GM18873 (cell line): Measurements from ENCODE around the gene TOX3.

Experiments used
- ATAC-seq: cut with Tn5 transposase; IDR thresholded peaks from one replicate; pipeline ENCODE4 v1.9.1; 2021; ENCODE audit warnings: mild to moderate bottlenecking, moderate library complexity, moderate number of reproducible peaks; ENCODE audit not compliant: unreplicated experiment, low FRiP score

Gene TOX3

DNA sequence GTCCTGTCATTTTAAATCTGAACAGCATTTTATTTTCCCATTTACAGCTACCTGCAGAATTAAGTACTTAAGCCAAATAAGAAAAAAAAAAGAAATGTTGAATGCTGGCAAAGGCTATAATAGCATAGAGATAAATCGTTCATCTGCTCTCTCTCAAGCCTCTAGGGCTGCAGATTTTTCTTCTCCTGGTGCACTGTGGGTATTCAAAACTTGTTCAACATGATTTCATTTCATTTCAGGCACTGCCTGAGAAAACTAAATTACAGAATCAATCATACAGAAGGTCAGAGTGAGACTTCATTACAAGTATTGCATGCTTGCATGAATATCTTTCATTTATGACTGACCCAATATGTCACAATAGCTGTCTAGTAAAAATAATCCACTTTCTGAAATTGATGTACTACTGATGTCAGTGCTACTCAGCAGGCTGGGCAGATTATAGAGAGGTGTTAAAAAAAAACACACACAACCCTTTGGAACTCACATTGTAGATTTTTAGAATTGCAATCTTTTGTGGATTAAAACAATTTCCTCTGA, 86.2 kb downstream of the TOX3 start:
- no peak for ATAC-seq

DNA sequence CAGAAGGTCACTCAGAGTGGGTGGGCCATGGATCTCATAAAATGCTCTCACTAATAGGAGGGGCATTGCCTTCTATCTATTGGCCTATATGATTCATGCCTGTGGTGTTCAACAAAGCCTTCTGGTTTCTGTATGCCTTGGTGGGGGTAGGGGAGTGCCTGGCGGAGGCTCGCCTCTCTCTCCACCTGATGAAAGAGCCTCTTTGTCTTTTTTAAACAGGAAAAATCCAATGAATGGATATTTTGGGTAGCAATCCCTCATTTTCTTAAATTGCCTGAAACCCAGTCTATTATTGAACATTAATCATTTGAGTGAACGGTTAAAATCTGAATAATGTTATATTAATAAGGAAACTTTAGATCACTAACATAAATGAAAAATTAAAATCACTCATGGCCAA, 90.6 kb downstream of the TOX3 start:
- ATAC-seq: no peak

DNA sequence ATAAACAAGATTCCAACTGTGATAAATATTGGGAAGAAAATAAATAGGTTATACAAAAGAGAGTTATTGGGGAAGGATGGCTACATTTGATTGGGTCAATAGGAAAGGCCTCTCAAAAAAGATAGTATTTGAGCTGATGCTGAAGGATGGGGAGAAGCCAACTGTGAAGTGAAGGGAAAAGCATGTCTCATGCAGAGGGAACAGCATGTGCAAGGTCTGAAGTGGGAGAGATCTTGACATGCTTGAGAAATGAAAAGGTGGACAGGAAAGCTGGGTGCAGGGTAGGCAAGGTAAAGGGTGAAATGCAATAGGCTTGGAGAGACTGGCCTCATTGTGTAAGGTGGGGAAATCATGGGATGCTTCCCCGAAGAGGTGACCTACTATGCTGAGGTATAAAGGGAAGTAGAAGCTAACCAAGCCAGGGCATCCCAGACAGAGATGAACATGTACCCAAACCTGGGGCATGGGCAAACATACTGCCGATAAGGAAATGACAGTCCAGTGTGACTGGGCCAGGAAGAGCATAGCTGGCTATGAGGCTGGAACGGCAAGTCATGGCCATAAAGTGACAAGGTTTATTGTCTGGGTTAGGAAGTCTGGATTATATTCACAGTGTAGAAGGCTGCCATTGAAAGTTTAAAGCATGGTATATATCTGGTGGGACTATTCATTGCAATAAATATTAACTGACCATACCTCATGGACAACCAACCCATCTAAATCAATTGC, 91.2 kb downstream of the TOX3 start:
- ATAC-seq: no peak

DNA sequence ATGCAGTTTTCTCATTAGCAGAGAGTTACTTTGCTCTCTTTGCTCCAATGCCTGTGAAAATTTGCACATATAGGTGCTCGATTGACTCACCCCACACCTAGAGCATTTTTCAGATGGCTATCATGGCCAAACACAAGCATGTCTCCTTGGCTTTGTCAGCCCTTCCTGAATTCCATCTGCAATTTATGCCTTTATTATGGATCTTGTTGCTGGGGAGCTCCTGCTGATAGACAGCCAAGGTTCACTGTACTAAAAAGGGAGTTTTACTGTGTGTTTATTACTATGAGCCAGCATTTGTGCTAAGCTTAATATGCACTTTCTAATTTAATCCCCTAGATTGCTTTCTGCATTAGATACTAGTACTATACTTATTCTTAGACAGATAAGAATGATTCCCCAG, 93.3 kb downstream of the TOX3 start:
- no peak for ATAC-seq

DNA sequence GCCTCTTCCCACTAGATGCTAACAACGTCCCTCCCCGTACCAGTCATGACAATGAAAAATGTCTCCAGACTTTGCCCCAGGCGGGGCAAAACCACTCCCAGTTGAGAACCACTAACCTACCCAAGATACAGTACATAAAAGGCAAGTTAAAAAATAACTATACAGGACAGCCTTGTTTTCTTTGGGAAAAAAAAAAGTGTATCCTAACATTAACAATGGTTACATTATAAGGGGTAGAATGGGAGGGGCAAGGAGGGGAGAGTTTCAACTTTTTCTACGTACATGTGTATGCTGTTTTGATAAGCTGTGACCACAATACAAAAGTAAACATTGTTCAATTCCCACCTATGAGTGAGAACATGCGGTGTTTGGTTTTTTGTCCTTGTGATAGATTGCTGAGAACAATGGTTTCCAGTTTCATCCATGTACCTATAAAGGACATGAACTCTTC, 94.9 kb downstream of the TOX3 start:
- ATAC-seq: no peak

DNA sequence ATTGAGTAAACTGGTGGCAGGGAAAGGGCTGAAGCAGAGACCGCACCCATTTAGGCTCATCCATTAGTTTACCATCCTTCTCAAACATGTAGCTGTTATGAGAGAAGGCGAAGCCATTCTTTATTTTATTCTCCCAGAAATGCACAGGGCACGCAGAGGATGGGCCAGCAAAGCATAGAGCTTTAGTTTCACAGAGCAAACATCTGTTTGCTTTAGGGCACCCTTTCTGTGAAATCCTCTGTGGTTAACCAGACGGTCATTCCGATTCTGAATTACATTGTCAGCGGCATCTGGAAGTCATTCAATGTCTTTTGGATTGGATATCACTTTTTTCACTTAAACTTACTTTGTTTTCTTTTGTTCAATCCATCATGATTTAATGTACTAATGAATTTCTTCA, 96.0 kb downstream of the TOX3 start:
- ATAC-seq: no peak

DNA sequence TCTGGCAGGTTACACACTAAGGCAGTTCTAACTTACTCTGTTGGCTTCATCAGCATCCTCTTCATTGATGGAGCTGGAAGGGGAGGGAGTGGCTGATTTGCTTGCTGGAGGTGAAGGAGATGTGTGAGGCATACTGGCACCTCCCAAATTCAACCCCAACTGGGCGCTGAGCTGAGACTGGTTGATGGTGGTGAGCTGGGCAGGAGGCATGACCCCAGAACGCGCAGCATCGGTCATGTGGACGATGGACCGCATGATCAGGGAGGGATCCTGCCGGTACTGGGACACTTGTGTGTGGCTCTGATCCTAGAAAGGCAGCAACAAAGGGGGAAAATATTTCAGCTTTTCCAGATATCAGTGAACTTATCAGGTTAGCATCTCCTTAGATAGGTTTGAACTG, 96.7 kb downstream of the TOX3 start:
- ATAC-seq: no peak

- ATAC-seq: no peak
Observed at GRCh38 chr16:52446080-52446479, 100.9 kb downstream of the TOX3 start.

DNA sequence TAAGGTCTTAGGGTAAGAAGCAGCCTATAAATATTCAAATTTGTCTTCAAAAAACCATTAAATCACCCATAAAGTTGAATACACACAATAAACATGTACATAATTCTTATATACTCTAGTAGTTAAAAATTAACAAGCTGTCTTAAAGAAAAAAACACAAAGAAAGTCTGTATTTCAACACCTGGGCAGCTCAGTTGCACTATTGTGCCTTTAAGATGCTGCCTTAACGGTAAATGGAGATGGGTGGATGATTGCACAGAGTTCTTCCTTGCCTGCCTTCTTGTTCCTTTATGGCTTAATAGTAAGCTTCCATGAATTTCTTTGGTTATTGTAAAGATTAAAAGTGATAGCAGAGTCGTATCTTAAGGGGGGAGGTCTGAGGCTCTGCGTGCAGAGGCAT, 105.1 kb downstream of the TOX3 start:
- ATAC-seq: no peak

DNA sequence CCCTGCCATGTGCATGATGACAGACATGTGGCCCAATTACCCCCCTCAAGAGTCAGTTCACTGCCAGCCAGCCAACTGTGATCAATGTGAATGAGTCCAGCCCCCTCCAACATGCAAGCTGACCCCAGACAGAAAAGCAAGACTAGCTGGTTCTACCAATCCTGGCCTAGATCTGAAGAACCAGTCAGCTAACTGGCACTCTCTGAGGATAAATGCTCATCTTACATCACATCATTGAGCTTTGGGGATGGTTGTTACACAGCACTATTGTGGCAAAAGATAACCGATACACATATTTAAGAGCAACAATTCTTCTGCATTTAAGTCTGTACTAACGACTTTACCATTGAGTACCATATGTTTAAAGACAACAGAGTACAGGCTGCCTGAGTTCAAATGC, 106.7 kb downstream of the TOX3 start:
- no peak for ATAC-seq

GRCh38 chr16:52439750-52440149, 107.2 kb downstream of the TOX3 start:
- no peak for ATAC-seq

DNA sequence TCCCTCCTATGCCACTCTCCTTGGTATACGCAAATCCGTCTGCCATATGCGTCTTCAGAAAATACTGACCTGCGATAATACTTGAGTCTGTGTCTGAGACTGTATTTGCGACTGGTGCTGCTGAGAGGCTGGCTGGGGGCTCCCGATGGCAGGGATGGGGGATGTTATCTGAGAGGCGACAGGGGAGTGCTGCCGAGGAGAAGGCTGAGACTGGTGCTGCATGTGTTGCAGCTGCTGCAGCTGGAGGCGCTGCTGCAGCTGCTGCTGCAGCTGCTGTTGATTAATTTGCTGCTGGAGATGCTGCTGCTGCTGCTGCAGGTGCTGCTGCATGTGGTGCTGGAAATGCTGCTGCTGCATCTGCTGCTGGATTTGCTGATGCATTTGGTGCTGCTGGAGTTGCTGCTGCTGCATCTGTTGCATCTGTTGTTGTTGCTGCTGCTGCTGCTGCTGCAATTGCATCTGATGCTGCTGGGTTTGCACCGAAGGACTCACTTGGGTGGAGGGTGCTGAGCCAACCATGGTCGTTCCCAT, 107.7 kb downstream of the TOX3 start:
- no peak for ATAC-seq

DNA sequence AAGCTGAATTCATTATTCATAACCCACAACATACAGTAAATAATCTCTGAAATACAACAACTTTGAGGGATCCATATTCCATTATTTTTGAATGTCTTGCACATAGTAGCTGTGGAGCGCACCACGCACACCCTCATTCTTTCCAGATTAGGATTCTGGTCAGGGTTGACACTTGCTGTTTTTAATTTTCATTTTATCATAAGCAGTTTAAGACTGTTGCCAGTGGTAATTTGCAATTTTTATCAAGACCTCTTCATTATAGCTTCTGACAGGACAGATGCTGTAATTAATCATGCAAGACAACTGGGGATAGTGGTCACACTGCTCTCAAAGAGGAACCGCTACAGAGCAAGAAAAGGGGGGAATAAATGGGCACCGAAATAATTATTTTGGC, 109.7 kb downstream of the TOX3 start:
- no peak for ATAC-seq

GRCh38 chr16:52436339-52437276, 110.3 kb downstream of the TOX3 start:
- no peak for ATAC-seq

DNA sequence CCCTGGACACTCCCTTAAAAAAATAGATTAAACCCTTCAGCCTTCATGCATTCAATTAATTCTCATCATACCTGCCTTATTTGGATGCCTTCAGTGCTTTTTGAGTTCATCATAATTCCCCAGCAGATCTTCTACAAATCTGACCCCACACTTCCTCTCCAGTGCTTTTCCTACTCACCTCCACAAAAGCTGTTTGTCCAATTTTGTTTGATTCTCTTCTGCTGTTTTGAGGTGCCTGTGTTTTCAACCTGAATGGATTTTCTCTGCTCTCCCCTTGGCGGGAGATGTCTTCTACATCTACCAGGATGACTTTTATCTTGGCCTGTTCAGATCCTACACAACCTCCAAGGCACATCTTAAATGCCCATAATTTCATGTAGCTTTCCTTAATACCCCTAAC, 112.7 kb downstream of the TOX3 start:
- no peak for ATAC-seq

- no peak for ATAC-seq
Observed at GRCh38 chr16:52433643-52434042, 113.3 kb downstream of the TOX3 start.

GRCh38 chr16:52424591-52424990, 122.4 kb downstream of the TOX3 start:
- ATAC-seq: no peak

DNA sequence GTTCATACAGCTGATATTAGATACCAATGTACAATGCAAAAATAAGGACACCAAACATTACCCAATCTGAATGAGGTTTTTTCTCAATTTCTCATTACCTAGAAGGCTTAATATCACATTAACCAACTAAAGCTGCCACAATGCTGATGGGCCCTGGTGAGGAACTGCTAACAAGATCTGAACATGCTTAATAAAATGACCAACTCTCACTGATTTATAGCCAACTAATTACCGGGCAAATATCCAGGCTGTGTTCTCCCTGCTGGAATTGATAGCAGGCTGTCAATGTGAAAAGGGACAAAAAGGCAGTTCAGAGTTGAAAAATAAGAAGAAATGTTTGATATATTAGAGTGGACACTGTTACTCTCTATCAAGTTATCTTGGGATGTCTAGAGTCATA, 124.6 kb downstream of the TOX3 start:
- ATAC-seq: no peak

DNA sequence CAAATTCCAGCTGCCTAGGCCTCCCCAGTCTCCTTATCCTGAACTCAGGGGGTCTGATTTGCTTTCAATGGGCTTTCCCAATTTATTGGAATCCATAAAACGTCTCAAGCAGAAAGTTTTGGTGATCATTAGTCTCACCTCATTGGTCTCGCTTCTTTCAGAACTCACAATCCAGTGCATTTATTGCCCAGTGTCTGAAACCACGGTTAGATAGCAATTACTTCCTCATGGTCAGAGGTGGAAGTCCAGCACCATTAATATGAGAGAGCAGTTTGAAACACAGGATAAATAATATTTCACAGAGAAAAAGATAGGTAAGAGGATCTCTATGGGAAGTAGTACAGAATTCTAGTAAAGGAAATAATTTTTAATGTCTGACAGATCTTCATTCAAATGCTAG, 128.7 kb downstream of the TOX3 start:
- no peak for ATAC-seq

DNA sequence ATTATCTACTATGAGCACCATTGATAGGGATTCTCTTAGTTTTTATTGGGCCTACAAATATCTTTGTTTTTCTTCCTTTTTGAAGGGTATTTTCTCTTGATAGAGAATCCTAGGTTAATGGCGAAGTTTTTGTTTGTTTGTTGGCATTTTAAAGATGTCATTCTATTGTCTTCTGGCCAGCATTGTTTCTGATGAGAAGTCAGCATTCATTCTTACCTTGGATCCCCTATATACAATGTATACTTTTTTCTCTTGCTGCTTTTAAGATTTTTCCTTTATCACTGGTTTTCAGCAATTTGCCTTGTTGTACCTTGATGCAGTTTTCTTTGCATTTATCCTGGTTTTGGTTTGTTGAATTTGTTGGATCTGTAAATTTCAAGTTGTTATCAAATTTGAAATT, 130.1 kb downstream of the TOX3 start:
- ATAC-seq: no peak

GRCh38 chr16:52411011-52411410, 135.9 kb downstream of the TOX3 start:
- ATAC-seq: no peak
